ENCODE results near the gene SLC34A3. TPM values are rescaled to one million over a fixed set of nuclear protein-coding genes. Genes with fewer than 3 reads are reported as not detected.

Gene SLC34A3
- total RNA-seq, 6 donors from 2014 or later, result 0.10 to 0.17 TPM; not detected in 4

GRCh38 chr9:137234758-137235423 is 4.2 kb downstream of the SLC34A3 start:
- no peak for TF ChIP-seq EP300 (IDR thresholded peaks at IDR 0.05)
- no peak for TF ChIP-seq POLR2AphosphoS5 (IDR thresholded peaks at IDR 0.05)
- TF ChIP-seq POLR2A (IDR thresholded peaks at IDR 0.05), result no peak
- no peak for TF ChIP-seq CTCF (IDR thresholded peaks at IDR 0.05)
- no peaks in the 10 kb centered on the region for H3K9me3 ChIP-seq
- H3K27ac ChIP-seq, result no peak overlapping the region
- peaks cover 0 to 20% (median 4%) of the 10 kb centered on the region in 4 donors for H3K27me3 ChIP-seq
- H3K36me3 ChIP-seq, result no peaks in the 10 kb centered on the region
- ATAC-seq (ENCODE audit: low FRiP score in 2 of 2) (no peak), DNase-seq (peak in 1 of 2 donors; percentile 73)
- no peak overlapping the region for H3K4me3 ChIP-seq
- peaks cover 19 to 45% (median 28%) of the 10 kb centered on the region in 4 donors for H3K4me1 ChIP-seq
- 81 to 82% methylated on average over 14 to 16 of the region's 18 CpGs for WGBS, 2 donors

- DNase-seq (peak in 1 of 2 donors; percentile 82), ATAC-seq (ENCODE audit: low FRiP score in 2 of 2) (no peak)
- H3K4me3 ChIP-seq, result peak overlapping the region in 3 of 4 donors; percentile 3 to 29 (median 21)
- peaks cover 0 to 14% (median 3%) of the 10 kb centered on the region in 4 donors for H3K27me3 ChIP-seq
- H3K27ac ChIP-seq, result no peak overlapping the region
- H3K36me3 ChIP-seq, result no peaks in the 10 kb centered on the region
- no peaks in the 10 kb centered on the region for H3K9me3 ChIP-seq
- H3K4me1 ChIP-seq, result peaks cover 23 to 52% (median 30%) of the 10 kb centered on the region in 4 donors
- TF ChIP-seq EP300 (IDR thresholded peaks at IDR 0.05) (no peak), CTCF (IDR thresholded peaks at IDR 0.05) (no peak), POLR2A (IDR thresholded peaks at IDR 0.05) (no peak), POLR2AphosphoS5 (IDR thresholded peaks at IDR 0.05) (no peak)
- 64 to 75% methylated on average over 3 to 20 of the region's 35 CpGs for WGBS, 2 donors
Observed at GRCh38 chr9:137235424-137236237, 4.9 kb downstream of the SLC34A3 start.

- Histone ChIP-seq H3K4me1 (peaks cover 23 to 52% (median 30%) of the 10 kb centered on the region in 4 donors), H3K27me3 (peaks cover 0 to 14% (median 3%) of the 10 kb centered on the region in 4 donors), H3K27ac (peak overlapping the region in 1 of 4 donors; percentile 64), H3K9me3 (no peaks in the 10 kb centered on the region), H3K4me3 (peak overlapping the region in 3 of 4 donors; percentile 3 to 29 (median 21)), H3K36me3 (no peaks in the 10 kb centered on the region)
- WGBS, 2 donors, result 7 to 20% methylated on average over 1 to 18 of the region's 31 CpGs
- ATAC-seq (ENCODE audit: low FRiP score in 2 of 2), result peak; percentile 62 to 81
- TF ChIP-seq CTCF (IDR thresholded peaks at IDR 0.05) (peak; percentile 99 to 100 (median 99)), POLR2A (IDR thresholded peaks at IDR 0.05) (no peak)
- DNase-seq, result peak; percentile 94
Observed at GRCh38 chr9:137236238-137236935, 5.7 kb downstream of the SLC34A3 start.

- ATAC-seq (ENCODE audit: low FRiP score in 2 of 2), result no peak
- no peak for DNase-seq
Observed at GRCh38 chr9:137236936-137237421, 6.3 kb downstream of the SLC34A3 start.

More at GRCh38 chr9:137236936-137237421, 6.3 kb downstream of the SLC34A3 start:
- Histone ChIP-seq H3K36me3 (peaks cover 0 to 4% (median 2%) of the 10 kb centered on the region in 4 donors), H3K27me3 (peaks cover 0 to 13% (median 3%) of the 10 kb centered on the region in 4 donors), H3K27ac (peak overlapping the region in 1 of 4 donors; percentile 64), H3K4me1 (peaks cover 24 to 56% (median 31%) of the 10 kb centered on the region in 4 donors), H3K4me3 (peak overlapping the region in 3 of 4 donors; percentile 3 to 29 (median 21)), H3K9me3 (no peaks in the 10 kb centered on the region)
- TF ChIP-seq CTCF (IDR thresholded peaks at IDR 0.05), result no peak
- TF ChIP-seq EP300 (IDR thresholded peaks at IDR 0.05), result no peak
- no peak for TF ChIP-seq POLR2AphosphoS5 (IDR thresholded peaks at IDR 0.05)
- no peak for TF ChIP-seq POLR2A (IDR thresholded peaks at IDR 0.05)
- WGBS, 2 donors, result 25 to 44% methylated on average over 2 to 5 of the region's 11 CpGs
